Transverse colon (tissue), 4 donors: ENCODE data around the gene MRPL55.

ENCODE experiments used
- EP300 ChIP-seq: sonication (generic); formaldehyde crosslinking; IDR thresholded peaks from one replicate; pipeline ENCODE4 v1.6.1; 2017; ENCODE audit warnings: antibody characterized with exemption, low read depth
- POLR2A ChIP-seq: fragments of 450-650 bp; IDR thresholded peaks from one replicate; pipeline ENCODE4 v1.6.1; 2016; ENCODE audit warnings: antibody characterized with exemption, mild to moderate bottlenecking, moderate library complexity
- POLR2AphosphoS5 ChIP-seq, 3 donors: sonication (generic); formaldehyde crosslinking; IDR thresholded peaks; one replicate each; pipeline ENCODE4 v1.6.1; 2016; ENCODE audit warnings: antibody characterized with exemption in 3 of 3
- TF ChIP-seq, protein P1 (sequence below), 5 experiments: fragments of 200-600 bp in 3 of 5; fragments of 450-650 bp in 2 of 5; sonication (generic) in 3 of 5; IDR thresholded peaks; 1 replicate in 2 of 5; 2 replicates in 3 of 5; pipeline ENCODE4 v1.5.1; 2016 to 2017; ENCODE audit warnings: antibody characterized with exemption in 5 of 5, inconsistent platforms in 3 of 5, mild to moderate bottlenecking in 2 of 5, moderate library complexity in 1 of 5

DNA sequence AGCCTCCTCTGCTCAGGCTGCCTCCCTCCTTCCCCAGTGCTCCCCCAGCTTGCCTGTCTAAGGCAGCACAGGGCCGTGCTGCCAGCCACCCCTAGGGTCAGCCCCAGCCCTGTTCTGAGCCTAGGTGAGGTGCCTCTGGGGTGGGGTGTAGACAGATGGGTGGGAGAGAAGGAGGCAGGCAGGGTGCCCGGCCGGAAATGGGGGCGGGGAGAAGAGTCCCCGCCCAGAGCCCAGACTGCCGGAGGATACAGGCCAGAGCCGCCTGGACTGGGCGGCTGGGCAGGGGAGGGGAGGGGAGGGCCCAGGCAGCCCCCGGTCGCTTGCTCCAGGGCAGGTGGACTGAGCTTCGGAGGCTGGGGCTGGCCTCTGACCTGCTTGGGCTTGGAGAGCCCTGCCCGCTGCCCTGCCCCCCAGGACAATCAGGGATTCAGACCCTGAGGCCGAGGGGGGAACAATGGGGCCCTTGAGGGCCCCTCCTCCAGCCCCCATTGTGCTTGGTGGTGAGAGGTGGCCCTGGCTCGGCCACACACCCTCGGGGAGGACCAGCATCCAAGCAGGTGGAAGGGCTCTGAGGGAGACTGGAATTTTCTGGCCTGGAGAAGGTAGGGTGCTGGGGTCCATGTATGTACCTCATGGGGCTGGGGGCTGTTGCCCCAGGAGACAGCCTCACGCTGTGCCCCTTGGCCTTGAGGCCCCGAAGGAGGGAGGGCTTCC, 40.5 kb upstream of the MRPL55 start, which contains the start of gene GJC2:
- TF ChIP-seq, protein P1, sequence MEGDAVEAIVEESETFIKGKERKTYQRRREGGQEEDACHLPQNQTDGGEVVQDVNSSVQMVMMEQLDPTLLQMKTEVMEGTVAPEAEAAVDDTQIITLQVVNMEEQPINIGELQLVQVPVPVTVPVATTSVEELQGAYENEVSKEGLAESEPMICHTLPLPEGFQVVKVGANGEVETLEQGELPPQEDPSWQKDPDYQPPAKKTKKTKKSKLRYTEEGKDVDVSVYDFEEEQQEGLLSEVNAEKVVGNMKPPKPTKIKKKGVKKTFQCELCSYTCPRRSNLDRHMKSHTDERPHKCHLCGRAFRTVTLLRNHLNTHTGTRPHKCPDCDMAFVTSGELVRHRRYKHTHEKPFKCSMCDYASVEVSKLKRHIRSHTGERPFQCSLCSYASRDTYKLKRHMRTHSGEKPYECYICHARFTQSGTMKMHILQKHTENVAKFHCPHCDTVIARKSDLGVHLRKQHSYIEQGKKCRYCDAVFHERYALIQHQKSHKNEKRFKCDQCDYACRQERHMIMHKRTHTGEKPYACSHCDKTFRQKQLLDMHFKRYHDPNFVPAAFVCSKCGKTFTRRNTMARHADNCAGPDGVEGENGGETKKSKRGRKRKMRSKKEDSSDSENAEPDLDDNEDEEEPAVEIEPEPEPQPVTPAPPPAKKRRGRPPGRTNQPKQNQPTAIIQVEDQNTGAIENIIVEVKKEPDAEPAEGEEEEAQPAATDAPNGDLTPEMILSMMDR (IDR thresholded peaks at IDR 0.05), result no peak
- TF ChIP-seq POLR2A, result no peak
- no peak for TF ChIP-seq EP300
- peak in 1 of 3 donors; percentile 24 for TF ChIP-seq POLR2AphosphoS5 (IDR thresholded peaks at IDR 0.05)
